22Rv1 (cell line): Measurements from ENCODE around the gene NDUFA7.
"Not testable (repeated sequence)": the region's sequence is repeated elsewhere in the genome, so short reads cannot be mapped to it uniquely, and the experiment has no call there.

ENCODE experiments used
- CTCF ChIP-seq: fragments of 450-650 bp; IDR thresholded peaks from 2 replicates; pipeline ENCODE4 v1.5.1; 2017; ENCODE audit warnings: mild to moderate bottlenecking
- ZFX ChIP-seq: fragments of 450-650 bp; IDR thresholded peaks from 2 replicates; pipeline ENCODE4 v1.6.1; 2017; ENCODE audit warnings: antibody characterized with exemption, borderline replicate concordance

DNA sequence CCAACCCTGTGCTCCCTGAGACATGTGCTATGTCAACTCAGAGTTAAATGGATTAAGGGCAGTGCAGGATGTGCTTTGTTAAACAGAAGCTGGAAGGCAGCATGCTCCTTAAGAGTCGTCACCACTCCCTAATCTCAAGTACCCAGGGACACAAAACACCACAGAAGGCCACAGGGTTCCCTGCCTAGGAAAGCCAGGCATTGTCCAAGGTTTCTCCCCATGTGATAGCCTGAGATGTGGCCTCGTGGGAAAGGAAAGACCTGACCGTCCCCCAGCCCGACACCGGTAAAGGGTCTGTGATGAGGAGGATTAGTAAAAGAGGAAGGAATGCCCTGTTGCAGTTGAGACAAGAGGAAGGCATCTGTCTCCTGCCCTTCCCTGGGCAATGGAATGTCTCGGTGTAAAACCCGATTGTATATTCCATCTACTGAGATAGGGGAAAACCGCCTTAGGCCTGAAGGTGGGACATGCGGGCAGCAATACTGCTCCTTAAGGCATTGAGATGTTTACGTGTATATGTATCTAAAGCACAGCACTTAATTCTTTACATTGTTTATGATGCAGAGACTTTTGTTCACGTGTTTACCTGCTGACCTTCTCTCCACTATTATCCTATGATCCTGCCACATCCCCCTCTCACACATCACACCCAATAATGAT lies 6.1 kb downstream of the NDUFA7 start:
- TF ChIP-seq CTCF, ZFX: not testable (repeated sequence)
